ENCODE data around the gene AANAT.
A peak's percentile ranks its signal among the peaks of the same experiment; 100 is the strongest.

AANAT gene

GRCh38 chr17:76491271-76492122 lies 24.1 kb downstream of the AANAT start:
- no peak for DNase-seq

GRCh38 chr17:76492123-76492988 lies 25.0 kb downstream of the AANAT start:
- DNase-seq: no peak

GRCh38 chr17:76492989-76493501 lies 25.6 kb downstream of the AANAT start:
- DNase-seq: no peak

GRCh38 chr17:76493505-76494167 lies 26.2 kb downstream of the AANAT start:
- DNase-seq: no peak

GRCh38 chr17:76495663-76496400 lies 28.4 kb downstream of the AANAT start:
- DNase-seq: no peak

- no peak for DNase-seq
Observed at GRCh38 chr17:76496464-76496863, 29.1 kb downstream of the AANAT start.

GRCh38 chr17:76497699-76497978 lies 30.2 kb downstream of the AANAT start:
- DNase-seq: no peak

- peak; percentile 99 for DNase-seq
Observed at GRCh38 chr17:76497979-76498875, 30.8 kb downstream of the AANAT start.

- no peak for DNase-seq
Observed at GRCh38 chr17:76498876-76499251, 31.5 kb downstream of the AANAT start.

GRCh38 chr17:76499267-76499667 lies 31.9 kb downstream of the AANAT start:
- no peak for DNase-seq

GRCh38 chr17:76500074-76500746 lies 32.8 kb downstream of the AANAT start:
- DNase-seq: no peak

- DNase-seq: no peak
Observed at GRCh38 chr17:76500747-76501017, 33.3 kb downstream of the AANAT start.

GRCh38 chr17:76501018-76501826 lies 33.8 kb downstream of the AANAT start, which contains the start of gene RHBDF2:
Gene RHBDF2 (minus strand): TSS chr17:76501423. CDS start chr17:76481524, 19,899 bp downstream.
- peak; percentile 74 for DNase-seq

GRCh38 chr17:76501827-76502307 lies 34.5 kb downstream of the AANAT start:
- DNase-seq: no peak

- DNase-seq: no peak
Observed at GRCh38 chr17:76502341-76503211, 35.2 kb downstream of the AANAT start.

GRCh38 chr17:76504117-76504516 lies 36.7 kb downstream of the AANAT start:
- peak; percentile 29 for DNase-seq

GRCh38 chr17:76506408-76507345 lies 39.3 kb downstream of the AANAT start:
- DNase-seq: peak; percentile 84

Data from NCI-H2171 treated with DMSO at 0.1 percent for 48 hours (cell line).